Spinal cord (tissue), 10 donors: Measurements from ENCODE around the gene TMX3. TPM values are rescaled to one million over a fixed set of nuclear protein-coding genes. Genes with fewer than 3 reads are reported as not detected.

Source experiments
- DNase-seq, 6 donors: peaks; one replicate each; pipeline versions ENCODE4 v3.0.0 to v3.0.0-alpha.2; 2013 to 2015; ENCODE audit warnings: low spot score in 6 of 6, low read depth in 4 of 6
- H3K27ac ChIP-seq: one replicate; pipeline ENCODE4 v1.5.1; 2013; ENCODE audit warnings: low read depth, low read length, control low read depth
- H3K27me3 ChIP-seq: one replicate; pipeline ENCODE4 v1.6.1; 2013; ENCODE audit warnings: low read length; ENCODE audit not compliant: control insufficient read depth, insufficient read depth
- H3K36me3 ChIP-seq: one replicate; pipeline ENCODE4 v1.6.1; 2013; ENCODE audit warnings: low read length; ENCODE audit not compliant: control insufficient read depth, insufficient read depth
- H3K4me1 ChIP-seq: one replicate; pipeline ENCODE4 v1.6.1; 2013; ENCODE audit warnings: low read length; ENCODE audit not compliant: control insufficient read depth, insufficient read depth
- H3K4me3 ChIP-seq: one replicate; pipeline ENCODE4 v1.5.1; 2013; ENCODE audit warnings: low read depth, low read length, control low read depth
- H3K9me3 ChIP-seq: one replicate; pipeline ENCODE4 v1.6.1; 2013; ENCODE audit warnings: low read length; ENCODE audit not compliant: control insufficient read depth, insufficient read depth
- WGBS: methylation state at CpG from one replicate; pipeline ENCODE4 v1.1.5; 2013; ENCODE audit warnings: missing lambda C conversion rate; ENCODE audit not compliant: insufficient coverage; 5-methylcytosine and 5-hydroxymethylcytosine counted together
- polyA plus RNA-seq, 2 donors: library from polyadenylated mRNA; unstranded; fragments of 120-200 nt; gene quantifications; one replicate each; pipeline ENCODE4 v1.2.1, GENCODE V29; 2013; ENCODE audit not compliant: insufficient read length in 2 of 2
- total RNA-seq, 2 donors: library from RNA; depleted of rRNA in 1 of 2; stranded (reverse); fragments of 120-200 nt in 1 of 2; fragments of >200 nt in 1 of 2; gene quantifications; one replicate each; pipeline versions ENCODE4 v1.2.3 to v1.2.4, GENCODE V29; 2013 to 2014
- donor health status: healthy.

Gene TMX3
- total and polyA plus RNA-seq, 4 donors: 37.3 to 58.9 (median 46.0) TPM

- H3K4me3 ChIP-seq: no peak overlapping the region
- WGBS: no CpG with 5 or more reads among the region's 3 CpGs
- H3K27me3 ChIP-seq: no peaks in the 10 kb centered on the region
- no peaks in the 10 kb centered on the region for H3K9me3 ChIP-seq
- no peak overlapping the region for H3K27ac ChIP-seq
- peak in 4 of 6 donors; percentile 28 to 86 (median 57) for DNase-seq
- H3K36me3 ChIP-seq: no peaks in the 10 kb centered on the region
- H3K4me1 ChIP-seq: no peaks in the 10 kb centered on the region
Observed at GRCh38 chr18:68735483-68736343, 20.8 kb upstream of the TMX3 start.

GRCh38 chr18:68734308-68734707, 19.4 kb upstream of the TMX3 start:
- no peak for DNase-seq
- Histone ChIP-seq H3K9me3 (no peaks in the 10 kb centered on the region), H3K4me3 (no peak overlapping the region), H3K36me3 (no peaks in the 10 kb centered on the region), H3K27ac (no peak overlapping the region), H3K27me3 (no peaks in the 10 kb centered on the region), H3K4me1 (no peaks in the 10 kb centered on the region)
- no CpG with 5 or more reads among the region's 5 CpGs for WGBS

GRCh38 chr18:68733707-68734106, 18.8 kb upstream of the TMX3 start:
- DNase-seq: peak in 2 of 6 donors; percentile 10 to 45
- no CpG with 5 or more reads among the region's 6 CpGs for WGBS

GRCh38 chr18:68728081-68728700, 13.3 kb upstream of the TMX3 start:
- Histone ChIP-seq H3K4me1 (no peaks in the 10 kb centered on the region), H3K9me3 (no peaks in the 10 kb centered on the region), H3K36me3 (no peaks in the 10 kb centered on the region), H3K27ac (no peak overlapping the region), H3K27me3 (no peaks in the 10 kb centered on the region), H3K4me3 (no peak overlapping the region)
- DNase-seq: no peak
- no CpG with 5 or more reads among the region's 2 CpGs for WGBS

More at GRCh38 chr18:68733707-68734106, 18.8 kb upstream of the TMX3 start:
- no peaks in the 10 kb centered on the region for H3K27me3 ChIP-seq
- no peak overlapping the region for H3K27ac ChIP-seq
- no peaks in the 10 kb centered on the region for H3K36me3 ChIP-seq
- H3K9me3 ChIP-seq: no peaks in the 10 kb centered on the region
- H3K4me3 ChIP-seq: no peak overlapping the region
- no peaks in the 10 kb centered on the region for H3K4me1 ChIP-seq

GRCh38 chr18:68727506-68727905, 12.6 kb upstream of the TMX3 start:
- Histone ChIP-seq H3K4me1 (no peaks in the 10 kb centered on the region), H3K4me3 (no peak overlapping the region), H3K36me3 (no peaks in the 10 kb centered on the region), H3K27me3 (no peaks in the 10 kb centered on the region), H3K9me3 (no peaks in the 10 kb centered on the region), H3K27ac (no peak overlapping the region)
- no peak for DNase-seq

GRCh38 chr18:68725346-68725745, 10.4 kb upstream of the TMX3 start:
- no CpG with 5 or more reads among the region's 2 CpGs for WGBS
- Histone ChIP-seq H3K27ac (no peak overlapping the region), H3K36me3 (no peaks in the 10 kb centered on the region), H3K4me1 (no peaks in the 10 kb centered on the region), H3K27me3 (no peaks in the 10 kb centered on the region), H3K4me3 (no peak overlapping the region), H3K9me3 (no peaks in the 10 kb centered on the region)
- no peak for DNase-seq

- Histone ChIP-seq H3K36me3 (no peaks in the 10 kb centered on the region), H3K27ac (no peak overlapping the region), H3K9me3 (no peaks in the 10 kb centered on the region), H3K4me3 (no peak overlapping the region), H3K27me3 (no peaks in the 10 kb centered on the region), H3K4me1 (no peaks in the 10 kb centered on the region)
- WGBS: 92% methylated on average over 3 of the region's 4 CpGs
- DNase-seq: no peak
Observed at GRCh38 chr18:68724021-68724420, 9.1 kb upstream of the TMX3 start.

GRCh38 chr18:68723539-68723938, 8.6 kb upstream of the TMX3 start:
- H3K4me1 ChIP-seq: no peaks in the 10 kb centered on the region

GRCh38 chr18:68722821-68723220, 7.9 kb upstream of the TMX3 start:
- Histone ChIP-seq H3K9me3 (no peaks in the 10 kb centered on the region), H3K27ac (no peak overlapping the region), H3K36me3 (no peaks in the 10 kb centered on the region), H3K4me1 (no peaks in the 10 kb centered on the region), H3K27me3 (no peaks in the 10 kb centered on the region), H3K4me3 (no peak overlapping the region)
- no peak for DNase-seq
- no CpG with 5 or more reads among the region's 1 CpG for WGBS

More at GRCh38 chr18:68723539-68723938, 8.6 kb upstream of the TMX3 start:
- no peak overlapping the region for H3K27ac ChIP-seq
- no peaks in the 10 kb centered on the region for H3K27me3 ChIP-seq
- DNase-seq: no peak
- 92% methylated on average over 2 of the region's 3 CpGs for WGBS
- H3K4me3 ChIP-seq: no peak overlapping the region
- no peaks in the 10 kb centered on the region for H3K9me3 ChIP-seq
- H3K36me3 ChIP-seq: no peaks in the 10 kb centered on the region
